NB4 (cell line): ENCODE measurements around the gene OSBPL10.

ENCODE experiments used
- CTCF ChIP-seq: IDR thresholded peaks from one replicate; pipeline ENCODE4 v1.5.1; 2012; ENCODE audit warnings: low read depth, low read length
- MYC ChIP-seq: IDR thresholded peaks from 2 replicates; pipeline ENCODE4 v1.6.1; 2011; ENCODE audit warnings: low read depth, low read length
- POLR2A ChIP-seq: IDR thresholded peaks from 2 replicates; pipeline ENCODE4 v1.6.1; 2011; ENCODE audit warnings: mild to moderate bottlenecking; ENCODE audit not compliant: insufficient read length; ENCODE audit errors: extremely low read depth

- TF ChIP-seq CTCF (no peak), POLR2A (no peak), MYC (no peak)
Measured at GRCh38 chr3:31952205-31952604, 28.9 kb downstream of the OSBPL10 start.
